HepG2 (cell line): ENCODE data around the gene TMEM221. TPM values are rescaled to one million over a fixed set of nuclear protein-coding genes. Genes with fewer than 3 reads are reported as not detected.
A peak's percentile ranks its signal among the peaks of the same experiment; 100 is the strongest.

Experiments used
- BCL6 ChIP-seq: IDR thresholded peaks from 2 replicates; pipeline ENCODE4 v1.6.1; 2016; ENCODE audit warnings: missing genetic modification reagents, missing compliant biosample characterization
- CBX2 ChIP-seq, 2 experiments: fragments of 200-600 bp in 1 of 2; sonication (generic); formaldehyde crosslinking in 1 of 2; IDR thresholded peaks; 2 replicates each; pipeline versions ENCODE4 v1.7.0 to v1.8.1; 2018 to 2022; ENCODE audit warnings: low read depth in 2 of 2, low read length in 1 of 2, mild to moderate bottlenecking in 1 of 2, missing genetic modification reagents in 1 of 2
- CEBPG ChIP-seq: IDR thresholded peaks from 2 replicates; pipeline ENCODE4 v1.6.1; 2016
- FOXK2 ChIP-seq: fragments of 450-650 bp; IDR thresholded peaks from 2 replicates; pipeline ENCODE4 v1.6.1; 2016
- GABPA ChIP-seq, 2 experiments: IDR thresholded peaks; 2 replicates each; pipeline ENCODE4 v1.6.1; 2011 to 2016; ENCODE audit warnings: low read depth in 2 of 2, low read length in 1 of 2, missing biosample characterization in 1 of 2, missing genetic modification characterization in 1 of 2
- HDAC2 ChIP-seq: sonication (generic); formaldehyde crosslinking; IDR thresholded peaks from 2 replicates; pipeline ENCODE4 v1.4.0; 2020; ENCODE audit warnings: missing genetic modification reagents
- HNRNPH1 ChIP-seq: fragments of 200-400 bp; formaldehyde crosslinking; optimal IDR thresholded peaks from 2 replicates; pipeline ENCODE3; 2017; ENCODE audit warnings: mild to moderate bottlenecking, low read depth, low read length
- HNRNPK ChIP-seq: fragments of 200-400 bp; formaldehyde crosslinking; IDR thresholded peaks from 2 replicates; pipeline ENCODE4 v1.6.1; 2018; ENCODE audit warnings: low read length, low read depth, moderate library complexity, mild to moderate bottlenecking; ENCODE audit not compliant: poor library complexity, severe bottlenecking
- HNRNPL ChIP-seq: fragments of 200-400 bp; formaldehyde crosslinking; IDR thresholded peaks from 2 replicates; pipeline ENCODE4 v1.6.1; 2017; ENCODE audit warnings: mild to moderate bottlenecking, low read depth, low read length
- HNRNPLL ChIP-seq: fragments of 200-400 bp; formaldehyde crosslinking; IDR thresholded peaks from 2 replicates; pipeline ENCODE4 v1.6.1; 2017; ENCODE audit warnings: mild to moderate bottlenecking, low read depth, low read length; ENCODE audit not compliant: poor library complexity, severe bottlenecking
- ISL2 ChIP-seq: sonication (generic); formaldehyde crosslinking; IDR thresholded peaks from 2 replicates; pipeline ENCODE4 v1.5.0; 2020; ENCODE audit warnings: missing genetic modification reagents
- MIER3 ChIP-seq: IDR thresholded peaks from 2 replicates; pipeline ENCODE4 v1.6.1; 2016; ENCODE audit warnings: missing compliant biosample characterization, borderline replicate concordance
- NFIB ChIP-seq: sonication (generic); formaldehyde crosslinking; IDR thresholded peaks from 2 replicates; pipeline ENCODE4 v1.9.0; 2021; ENCODE audit warnings: missing genetic modification reagents, mild to moderate bottlenecking, borderline replicate concordance
- ONECUT2 ChIP-seq: sonication (generic); formaldehyde crosslinking; IDR thresholded peaks from 2 replicates; pipeline ENCODE4 v1.4.0; 2020; ENCODE audit warnings: missing genetic modification reagents
- RCOR2 ChIP-seq: IDR thresholded peaks from 2 replicates; pipeline ENCODE4 v1.6.1; 2016; ENCODE audit warnings: missing biosample characterization, missing genetic modification reagents
- RORA ChIP-seq: sonication (generic); formaldehyde crosslinking; IDR thresholded peaks from 2 replicates; pipeline ENCODE4 v1.5.0; 2020; ENCODE audit warnings: mild to moderate bottlenecking, missing genetic modification reagents, moderate library complexity
- SOX5 ChIP-seq: IDR thresholded peaks from 2 replicates; pipeline ENCODE4 v1.6.1; 2016; ENCODE audit warnings: borderline replicate concordance
- ZFP82 ChIP-seq: sonication (generic); formaldehyde crosslinking; IDR thresholded peaks from 2 replicates; pipeline ENCODE4 v1.5.1; 2020; ENCODE audit warnings: mild to moderate bottlenecking, missing genetic modification reagents, borderline replicate concordance
- ZNF124 ChIP-seq: sonication (generic); formaldehyde crosslinking; IDR thresholded peaks from 2 replicates; pipeline ENCODE4 v1.4.0; 2020; ENCODE audit warnings: missing genetic modification reagents
- ZNF24 ChIP-seq: fragments of 450-650 bp; IDR thresholded peaks from 2 replicates; pipeline ENCODE4 v1.6.1; 2017; ENCODE audit warnings: antibody characterized with exemption, mild to moderate bottlenecking
- ZNF670 ChIP-seq: sonication (generic); formaldehyde crosslinking; IDR thresholded peaks from 2 replicates; pipeline ENCODE4 v1.8.0; 2022; ENCODE audit warnings: mild to moderate bottlenecking, missing genetic modification reagents, borderline replicate concordance
- polyA plus RNA-seq, 8 experiments: library from polyadenylated mRNA; depleted of rRNA in 3 of 8; stranded (reverse) in 7 of 8; unstranded in 1 of 8; fragments of >200 nt; fragmentation: Illumina TruSeq in 4 of 8; extraction: Trizol in 4 of 8; gene quantifications; 2 replicates each; pipeline versions ENCODE4 v1.2.1 to v1.2.3, GENCODE V29; 2011 to 2016; ENCODE audit warnings: low read depth in 4 of 8, missing spikeins in 1 of 8, mixed read lengths in 1 of 8; ENCODE audit not compliant: insufficient read depth in 1 of 8
- total RNA-seq, 5 experiments: library from RNA; depleted of rRNA; stranded (reverse); fragments of >200 nt; fragmentation: Illumina TruSeq; extraction: Trizol; gene quantifications; 2 replicates each; pipeline ENCODE4 v1.2.3, GENCODE V29; 2016; ENCODE audit warnings: low read depth in 1 of 5
- TF ChIP-seq, protein P1 (sequence below): sonication (generic); formaldehyde crosslinking; conservative IDR thresholded peaks from 2 replicates; pipeline ENCODE4 v1.5.0; 2020; ENCODE audit warnings: missing genetic modification reagents
- TF ChIP-seq, protein P2 (sequence below): sonication (generic); formaldehyde crosslinking; IDR thresholded peaks from 2 replicates; pipeline ENCODE4 v1.4.0; 2020; ENCODE audit warnings: mild to moderate bottlenecking, missing genetic modification reagents
- TF ChIP-seq, protein P3 (sequence below): sonication (generic); formaldehyde crosslinking; IDR thresholded peaks from 2 replicates; pipeline ENCODE4 v1.5.1; 2020; ENCODE audit warnings: missing genetic modification reagents, mild to moderate bottlenecking, borderline replicate concordance
- TF ChIP-seq, protein P4 (sequence below): sonication (generic); formaldehyde crosslinking; IDR thresholded peaks from 2 replicates; pipeline ENCODE4 v1.8.1; 2023; ENCODE audit warnings: mild to moderate bottlenecking, missing genetic modification reagents

TMEM221 gene
- total and polyA plus RNA-seq, 2 of the 13 experiments (the other 11 are each of a cell fraction or from before 2014, with no cell fraction given), result 0.33 to 0.77 TPM

DNA sequence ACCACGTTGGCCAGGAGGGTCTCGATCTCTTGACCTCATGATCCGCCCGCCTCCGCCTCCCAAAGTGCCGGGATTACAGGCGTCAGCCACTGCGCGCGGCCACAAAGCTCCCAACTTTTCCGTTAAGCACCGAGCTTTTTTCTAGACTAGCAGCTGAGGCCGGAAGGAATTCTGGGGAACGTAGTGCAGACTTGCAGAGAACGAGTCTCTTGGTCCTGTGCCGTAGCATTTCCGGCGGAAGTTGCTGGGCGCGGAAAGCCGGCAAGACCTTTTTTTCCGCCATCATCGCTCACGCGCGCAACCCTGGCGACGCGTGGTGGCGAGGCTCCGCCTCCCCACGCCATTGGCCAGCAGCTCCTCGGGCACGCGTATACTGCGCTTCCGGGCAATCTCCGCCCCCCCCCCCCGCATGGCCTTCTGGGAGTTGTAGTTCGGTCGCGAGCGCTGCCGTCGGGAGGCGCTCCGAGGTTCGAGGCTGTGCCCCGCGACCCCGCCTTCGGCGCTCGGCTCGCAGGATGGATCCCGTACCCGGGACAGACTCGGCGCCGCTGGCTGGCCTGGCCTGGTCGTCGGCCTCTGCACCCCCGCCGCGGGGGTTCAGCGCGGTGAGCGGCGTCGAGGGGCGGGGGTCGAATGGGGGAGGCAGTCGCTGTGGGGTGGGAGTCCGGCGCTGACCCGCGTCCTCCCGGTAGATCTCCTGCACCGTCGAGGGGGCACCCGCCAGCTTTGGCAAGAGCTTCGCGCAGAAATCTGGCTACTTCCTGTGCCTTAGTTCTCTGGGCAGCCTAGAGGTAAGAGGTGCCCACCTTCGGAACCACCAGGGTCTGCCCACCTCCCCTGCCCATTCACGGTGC, 28.6 kb downstream of the TMEM221 start, which contains the start of gene MVB12A (continued):
- TF ChIP-seq ZNF670 (CRISPR knock-in tag) (peak; percentile 77), FOXK2 (no peak), RORA (CRISPR knock-in tag) (no peak), HNRNPLL (peak; percentile 80), HDAC2 (CRISPR knock-in tag) (peak; percentile 46; the same call in 1 of the 2 replicates), RCOR2 (peak; percentile 28; the same call in 1 of the 2 replicates), ZNF124 (CRISPR knock-in tag) (0 out of 2 replicates have a peak, but pooled peaks have one; percentile 72), GABPA (IDR thresholded peaks at IDR 0.05; ENCODE audit: low read depth, low read length) (peak; percentile 95), GABPA (CRISPR knock-in tag; IDR thresholded peaks at IDR 0.05; ENCODE audit: low read depth) (peak; percentile 97), HNRNPK (peak; percentile 70), HNRNPH1 (no peak), ISL2 (CRISPR knock-in tag) (peak; percentile 71), CEBPG (CRISPR knock-in tag) (peak; percentile 62), ZFP82 (CRISPR knock-in tag) (peak; percentile 62; the same call in 1 of the 2 replicates), ONECUT2 (CRISPR knock-in tag) (0 out of 2 replicates have a peak, but pooled peaks have one; percentile 15), ZNF24 (no peak), SOX5 (CRISPR knock-in tag) (peak; percentile 59; the same call in 1 of the 2 replicates), CBX2 (IDR thresholded peaks at IDR 0.05; ENCODE audit: low read depth, low read length) (no peak), CBX2 (CRISPR knock-in tag; IDR thresholded peaks at IDR 0.05; ENCODE audit: low read depth) (no peak), HNRNPL (no peak), BCL6 (CRISPR knock-in tag) (no peak), NFIB (CRISPR knock-in tag) (no peak), MIER3 (peak; percentile 69; the same call in 1 of the 2 replicates)
- TF ChIP-seq, protein P1, sequence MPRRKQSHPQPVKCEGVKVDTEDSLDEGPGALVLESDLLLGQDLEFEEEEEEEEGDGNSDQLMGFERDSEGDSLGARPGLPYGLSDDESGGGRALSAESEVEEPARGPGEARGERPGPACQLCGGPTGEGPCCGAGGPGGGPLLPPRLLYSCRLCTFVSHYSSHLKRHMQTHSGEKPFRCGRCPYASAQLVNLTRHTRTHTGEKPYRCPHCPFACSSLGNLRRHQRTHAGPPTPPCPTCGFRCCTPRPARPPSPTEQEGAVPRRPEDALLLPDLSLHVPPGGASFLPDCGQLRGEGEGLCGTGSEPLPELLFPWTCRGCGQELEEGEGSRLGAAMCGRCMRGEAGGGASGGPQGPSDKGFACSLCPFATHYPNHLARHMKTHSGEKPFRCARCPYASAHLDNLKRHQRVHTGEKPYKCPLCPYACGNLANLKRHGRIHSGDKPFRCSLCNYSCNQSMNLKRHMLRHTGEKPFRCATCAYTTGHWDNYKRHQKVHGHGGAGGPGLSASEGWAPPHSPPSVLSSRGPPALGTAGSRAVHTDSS (CRISPR knock-in tag), result no peak
- TF ChIP-seq, protein P2, sequence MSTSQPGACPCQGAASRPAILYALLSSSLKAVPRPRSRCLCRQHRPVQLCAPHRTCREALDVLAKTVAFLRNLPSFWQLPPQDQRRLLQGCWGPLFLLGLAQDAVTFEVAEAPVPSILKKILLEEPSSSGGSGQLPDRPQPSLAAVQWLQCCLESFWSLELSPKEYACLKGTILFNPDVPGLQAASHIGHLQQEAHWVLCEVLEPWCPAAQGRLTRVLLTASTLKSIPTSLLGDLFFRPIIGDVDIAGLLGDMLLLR, result no peak
- TF ChIP-seq, protein P3, sequence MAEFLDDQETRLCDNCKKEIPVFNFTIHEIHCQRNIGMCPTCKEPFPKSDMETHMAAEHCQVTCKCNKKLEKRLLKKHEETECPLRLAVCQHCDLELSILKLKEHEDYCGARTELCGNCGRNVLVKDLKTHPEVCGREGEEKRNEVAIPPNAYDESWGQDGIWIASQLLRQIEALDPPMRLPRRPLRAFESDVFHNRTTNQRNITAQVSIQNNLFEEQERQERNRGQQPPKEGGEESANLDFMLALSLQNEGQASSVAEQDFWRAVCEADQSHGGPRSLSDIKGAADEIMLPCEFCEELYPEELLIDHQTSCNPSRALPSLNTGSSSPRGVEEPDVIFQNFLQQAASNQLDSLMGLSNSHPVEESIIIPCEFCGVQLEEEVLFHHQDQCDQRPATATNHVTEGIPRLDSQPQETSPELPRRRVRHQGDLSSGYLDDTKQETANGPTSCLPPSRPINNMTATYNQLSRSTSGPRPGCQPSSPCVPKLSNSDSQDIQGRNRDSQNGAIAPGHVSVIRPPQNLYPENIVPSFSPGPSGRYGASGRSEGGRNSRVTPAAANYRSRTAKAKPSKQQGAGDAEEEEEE (CRISPR knock-in tag), result no peak
- TF ChIP-seq, protein P4, sequence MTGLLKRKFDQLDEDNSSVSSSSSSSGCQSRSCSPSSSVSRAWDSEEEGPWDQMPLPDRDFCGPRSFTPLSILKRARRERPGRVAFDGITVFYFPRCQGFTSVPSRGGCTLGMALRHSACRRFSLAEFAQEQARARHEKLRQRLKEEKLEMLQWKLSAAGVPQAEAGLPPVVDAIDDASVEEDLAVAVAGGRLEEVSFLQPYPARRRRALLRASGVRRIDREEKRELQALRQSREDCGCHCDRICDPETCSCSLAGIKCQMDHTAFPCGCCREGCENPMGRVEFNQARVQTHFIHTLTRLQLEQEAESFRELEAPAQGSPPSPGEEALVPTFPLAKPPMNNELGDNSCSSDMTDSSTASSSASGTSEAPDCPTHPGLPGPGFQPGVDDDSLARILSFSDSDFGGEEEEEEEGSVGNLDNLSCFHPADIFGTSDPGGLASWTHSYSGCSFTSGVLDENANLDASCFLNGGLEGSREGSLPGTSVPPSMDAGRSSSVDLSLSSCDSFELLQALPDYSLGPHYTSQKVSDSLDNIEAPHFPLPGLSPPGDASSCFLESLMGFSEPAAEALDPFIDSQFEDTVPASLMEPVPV (CRISPR knock-in tag), result peak; percentile 26; the same call in 1 of the 2 replicates
